Neural cell (in vitro differentiated cells): ENCODE measurements around the gene CD52.

Source experiments
- CTCF ChIP-seq: fragments of 450-650 bp; IDR thresholded peaks from 2 replicates; pipeline ENCODE4 v1.5.1; 2014; ENCODE audit warnings: antibody characterized with exemption, mild to moderate bottlenecking, moderate library complexity; ENCODE audit not compliant: poor library complexity, severe bottlenecking
- POLR2AphosphoS5 ChIP-seq: IDR thresholded peaks from 2 replicates; pipeline ENCODE4 v1.6.1; 2012
- RAD21 ChIP-seq: fragments of 450-650 bp; conservative IDR thresholded peaks from 2 replicates; pipeline ENCODE4 v1.6.1; 2014; ENCODE audit warnings: antibody characterized with exemption, mild to moderate bottlenecking, moderate library complexity
- REST ChIP-seq: IDR thresholded peaks from 2 replicates; pipeline ENCODE4 v1.6.1; 2012; ENCODE audit warnings: borderline replicate concordance

GRCh38 chr1:26368486-26368885, 50.7 kb downstream of the CD52 start:
- TF ChIP-seq CTCF: no peak
- TF ChIP-seq REST: no peak
- no peak for TF ChIP-seq RAD21
- no peak for TF ChIP-seq POLR2AphosphoS5
